ENCODE data around the gene ARHGAP22.

- TF ChIP-seq, protein P1, sequence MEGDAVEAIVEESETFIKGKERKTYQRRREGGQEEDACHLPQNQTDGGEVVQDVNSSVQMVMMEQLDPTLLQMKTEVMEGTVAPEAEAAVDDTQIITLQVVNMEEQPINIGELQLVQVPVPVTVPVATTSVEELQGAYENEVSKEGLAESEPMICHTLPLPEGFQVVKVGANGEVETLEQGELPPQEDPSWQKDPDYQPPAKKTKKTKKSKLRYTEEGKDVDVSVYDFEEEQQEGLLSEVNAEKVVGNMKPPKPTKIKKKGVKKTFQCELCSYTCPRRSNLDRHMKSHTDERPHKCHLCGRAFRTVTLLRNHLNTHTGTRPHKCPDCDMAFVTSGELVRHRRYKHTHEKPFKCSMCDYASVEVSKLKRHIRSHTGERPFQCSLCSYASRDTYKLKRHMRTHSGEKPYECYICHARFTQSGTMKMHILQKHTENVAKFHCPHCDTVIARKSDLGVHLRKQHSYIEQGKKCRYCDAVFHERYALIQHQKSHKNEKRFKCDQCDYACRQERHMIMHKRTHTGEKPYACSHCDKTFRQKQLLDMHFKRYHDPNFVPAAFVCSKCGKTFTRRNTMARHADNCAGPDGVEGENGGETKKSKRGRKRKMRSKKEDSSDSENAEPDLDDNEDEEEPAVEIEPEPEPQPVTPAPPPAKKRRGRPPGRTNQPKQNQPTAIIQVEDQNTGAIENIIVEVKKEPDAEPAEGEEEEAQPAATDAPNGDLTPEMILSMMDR (IDR thresholded peaks at IDR 0.05): no peak
- no peak for TF ChIP-seq POLR2A (IDR thresholded peaks at IDR 0.05)
These were observed 167.3 kb downstream of the ARHGAP22 start for GRCh38 chr10:48437546-48437945.

All from heart left ventricle (tissue), 13 donors.